Omental fat pad (tissue), 4 donors: ENCODE measurements around the gene CSMD2. TPM values are rescaled to one million over a fixed set of nuclear protein-coding genes. Genes with fewer than 3 reads are reported as not detected.

ENCODE experiments used
- ATAC-seq: fragments of 150-250 bp; one replicate; pipeline ENCODE4 v1.9.1; 2016; ENCODE audit warnings: mild to moderate bottlenecking, moderate library complexity; ENCODE audit not compliant: low FRiP score
- DNase-seq: peaks from one replicate; pipeline ENCODE4 v3.0.0-alpha.2; 2019; ENCODE audit warnings: low spot score
- total RNA-seq, 4 donors: library from RNA; depleted of rRNA; stranded (reverse); fragments of >200 nt; gene quantifications; one replicate each; pipeline ENCODE4 v1.1.0, GENCODE V29; 2016
- TF ChIP-seq, protein P1 (sequence below), 3 donors: fragments of 450-650 bp; IDR thresholded peaks; one replicate each; pipeline ENCODE4 v1.5.1; 2016 to 2017; ENCODE audit warnings: antibody characterized with exemption in 3 of 3, mild to moderate bottlenecking in 3 of 3, moderate library complexity in 2 of 3

CSMD2 gene
- total RNA-seq, 4 donors from 2014 or later, result 0.19 to 3.8 (median 0.60) TPM; not detected in 1

DNA sequence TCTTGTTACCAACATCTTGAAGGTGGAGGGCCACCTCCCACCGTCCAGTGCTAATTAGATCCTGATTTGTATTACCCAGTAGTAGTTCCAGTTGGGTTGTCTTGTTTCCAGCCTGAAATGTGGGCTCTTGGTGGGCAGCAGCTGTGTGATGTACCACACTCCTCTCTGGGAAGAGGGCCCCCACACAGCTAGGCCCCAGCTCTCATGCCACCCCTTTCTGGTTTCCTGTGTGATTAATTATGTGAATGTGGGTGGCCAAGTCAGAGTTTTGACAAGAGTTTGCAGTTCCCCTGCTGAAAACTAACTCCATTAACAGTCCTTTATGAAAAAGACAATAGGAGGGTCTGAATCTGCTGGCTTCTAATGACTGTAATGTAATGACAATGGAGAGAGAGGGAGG, 297.3 kb downstream of the CSMD2 start:
- TF ChIP-seq, protein P1, sequence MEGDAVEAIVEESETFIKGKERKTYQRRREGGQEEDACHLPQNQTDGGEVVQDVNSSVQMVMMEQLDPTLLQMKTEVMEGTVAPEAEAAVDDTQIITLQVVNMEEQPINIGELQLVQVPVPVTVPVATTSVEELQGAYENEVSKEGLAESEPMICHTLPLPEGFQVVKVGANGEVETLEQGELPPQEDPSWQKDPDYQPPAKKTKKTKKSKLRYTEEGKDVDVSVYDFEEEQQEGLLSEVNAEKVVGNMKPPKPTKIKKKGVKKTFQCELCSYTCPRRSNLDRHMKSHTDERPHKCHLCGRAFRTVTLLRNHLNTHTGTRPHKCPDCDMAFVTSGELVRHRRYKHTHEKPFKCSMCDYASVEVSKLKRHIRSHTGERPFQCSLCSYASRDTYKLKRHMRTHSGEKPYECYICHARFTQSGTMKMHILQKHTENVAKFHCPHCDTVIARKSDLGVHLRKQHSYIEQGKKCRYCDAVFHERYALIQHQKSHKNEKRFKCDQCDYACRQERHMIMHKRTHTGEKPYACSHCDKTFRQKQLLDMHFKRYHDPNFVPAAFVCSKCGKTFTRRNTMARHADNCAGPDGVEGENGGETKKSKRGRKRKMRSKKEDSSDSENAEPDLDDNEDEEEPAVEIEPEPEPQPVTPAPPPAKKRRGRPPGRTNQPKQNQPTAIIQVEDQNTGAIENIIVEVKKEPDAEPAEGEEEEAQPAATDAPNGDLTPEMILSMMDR (IDR thresholded peaks at IDR 0.05), result no peak
- no peak for DNase-seq
- no peak for ATAC-seq

DNA sequence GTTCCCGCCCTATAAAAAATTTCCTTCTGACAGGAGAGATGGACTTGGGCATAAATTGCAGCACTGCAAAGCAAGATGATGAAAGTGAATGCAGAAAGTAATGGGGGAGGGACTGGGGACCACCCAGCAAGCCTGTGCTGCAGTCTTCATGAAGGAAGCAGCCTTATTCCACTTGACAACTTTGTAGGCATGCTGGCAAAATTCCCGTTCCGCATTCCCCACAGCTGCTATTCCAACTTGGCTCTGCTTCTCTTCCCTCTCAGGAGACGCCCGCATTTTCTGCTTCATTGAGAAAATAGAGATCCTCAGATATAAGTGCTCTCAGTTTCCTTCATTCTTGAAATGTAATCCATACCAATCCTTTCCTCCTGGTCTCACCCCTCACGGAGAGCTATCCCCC, 298.7 kb downstream of the CSMD2 start:
- no peak for DNase-seq
- TF ChIP-seq, protein P1 (IDR thresholded peaks at IDR 0.05), result no peak
- no peak for ATAC-seq

DNA sequence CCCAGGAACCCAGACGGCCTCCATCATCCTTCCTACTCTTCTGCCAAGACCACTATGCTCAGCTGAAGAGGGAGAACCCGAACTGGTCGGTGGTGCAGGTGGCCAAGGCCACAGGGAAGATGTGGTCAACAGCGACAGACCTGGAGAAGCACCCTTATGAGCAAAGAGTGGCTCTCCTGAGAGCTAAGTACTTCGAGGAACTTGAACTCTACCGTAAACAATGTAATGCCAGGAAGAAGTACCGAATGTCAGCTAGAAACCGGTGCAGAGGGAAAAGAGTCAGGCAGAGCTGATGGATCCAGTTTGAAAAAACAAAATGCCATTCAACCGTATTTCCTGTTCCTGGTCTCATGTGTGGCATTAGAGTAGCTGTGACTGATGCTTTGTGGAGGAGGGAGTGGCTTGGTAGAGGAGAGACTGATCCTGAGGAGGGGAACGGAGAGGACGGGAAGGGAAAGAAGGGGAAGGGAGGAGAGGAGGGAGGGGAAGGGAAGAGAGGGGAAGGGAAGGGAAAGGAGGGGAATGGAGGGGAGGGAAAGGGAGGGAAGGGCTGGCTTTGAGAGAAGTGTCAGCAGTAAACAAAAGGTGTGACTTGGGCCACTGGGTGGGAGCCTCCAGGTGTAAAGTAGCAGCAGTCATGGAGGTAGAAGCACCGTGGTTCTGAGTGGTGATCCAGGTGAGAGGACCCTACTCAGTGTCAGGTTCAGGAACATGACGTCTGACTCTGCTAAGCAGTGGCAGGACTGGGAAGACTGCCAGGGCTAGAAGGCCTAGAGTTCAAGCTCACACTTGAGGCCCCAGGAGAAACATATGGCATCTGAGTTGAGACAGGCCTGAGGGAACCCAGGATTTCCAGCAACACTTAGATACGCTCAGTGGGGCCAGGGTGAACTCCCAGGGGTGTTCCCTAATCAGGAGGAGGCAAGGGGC, 300.3 kb downstream of the CSMD2 start:
- TF ChIP-seq, protein P1 (IDR thresholded peaks at IDR 0.05), result no peak
- ATAC-seq (no peak), DNase-seq (no peak)

DNA sequence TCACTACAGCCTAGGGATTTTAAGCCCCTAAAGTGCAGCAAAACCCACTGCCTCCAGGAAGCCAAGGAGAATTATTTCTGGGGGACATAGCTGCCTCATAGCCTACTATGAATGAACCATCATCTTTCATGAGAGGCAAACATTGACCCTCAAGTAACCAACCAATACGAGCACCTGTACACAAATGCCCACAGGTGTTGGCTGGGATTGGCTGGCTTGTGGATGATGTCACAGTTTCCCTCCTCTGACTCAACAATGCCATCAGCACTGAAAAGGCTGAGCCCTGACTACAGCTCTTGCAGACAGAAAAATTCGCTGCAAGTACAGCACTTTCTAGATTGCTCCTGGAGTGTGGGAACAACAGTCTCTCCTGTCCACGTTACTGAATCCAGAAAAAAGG, 301.3 kb downstream of the CSMD2 start, which contains the start of gene HMGB4:
Gene HMGB4, plus strand, starts transcription at position 301 of the 400 bp plus-strand sequence. CDS start 113 bp downstream, outside the sequence.
- ATAC-seq, result no peak
- TF ChIP-seq, protein P1 (IDR thresholded peaks at IDR 0.05), result no peak
- no peak for DNase-seq

DNA sequence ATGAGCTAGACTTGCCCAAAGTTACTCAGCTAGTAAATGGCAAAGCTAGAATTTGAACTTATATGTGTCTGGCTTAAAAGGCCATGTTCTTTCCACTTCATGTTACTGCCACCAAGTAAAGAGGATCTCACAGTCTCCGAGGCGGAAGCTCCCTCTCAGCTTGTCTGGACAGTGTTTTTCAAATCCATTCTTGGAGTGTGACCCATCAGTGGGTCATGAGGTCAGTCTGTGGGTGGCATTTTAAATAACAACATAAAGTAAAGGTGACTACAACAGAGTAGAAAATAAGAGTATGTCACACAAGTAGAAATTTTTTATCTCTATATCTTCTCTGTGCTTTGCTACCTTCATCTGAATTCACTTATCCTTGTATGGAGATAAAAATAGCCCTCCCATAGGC, 304.4 kb downstream of the CSMD2 start:
- ATAC-seq (no peak), DNase-seq (no peak)
- TF ChIP-seq, protein P1 (IDR thresholded peaks at IDR 0.05), result no peak

DNA sequence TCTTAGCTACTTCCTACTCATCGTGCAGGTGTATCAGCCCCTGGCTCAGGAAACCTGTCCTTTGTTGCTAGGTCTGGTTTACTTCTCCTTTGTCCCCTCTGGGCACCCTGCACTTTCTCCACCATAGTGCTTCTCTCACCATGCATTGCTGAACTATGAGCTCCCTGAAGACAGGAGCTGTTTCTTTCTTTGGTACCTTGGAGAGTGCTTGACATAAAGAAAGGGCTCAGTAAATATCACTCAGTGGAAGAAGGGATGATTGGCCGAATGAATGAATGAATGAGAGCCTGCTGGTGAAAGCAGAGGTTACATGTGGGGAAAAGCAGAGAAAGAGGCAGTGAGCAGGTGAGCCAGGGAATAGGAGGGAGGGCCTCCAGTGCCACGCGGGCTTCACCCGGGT, 310.9 kb downstream of the CSMD2 start:
- TF ChIP-seq, protein P1 (IDR thresholded peaks at IDR 0.05), result no peak
- ATAC-seq, result no peak
- DNase-seq, result no peak

DNA sequence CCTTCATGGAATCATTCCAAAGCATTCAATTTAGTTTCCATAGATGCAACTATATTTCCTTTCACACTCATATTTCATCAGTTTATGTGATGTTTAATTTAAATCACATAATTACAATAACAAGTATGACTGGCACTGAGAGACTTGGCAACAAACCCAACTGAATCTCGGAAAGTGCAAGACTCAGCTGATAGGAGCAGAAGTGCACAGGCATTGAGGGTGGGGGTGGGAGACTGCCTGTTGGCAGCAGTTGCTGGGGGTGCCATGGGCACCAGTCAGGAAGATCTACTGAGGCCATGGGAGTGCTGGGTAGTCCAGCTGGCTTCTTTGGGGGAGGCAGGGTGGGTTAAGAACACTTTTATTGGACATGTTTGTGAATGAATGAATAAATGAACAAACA, 311.6 kb downstream of the CSMD2 start:
- no peak for ATAC-seq
- no peak for DNase-seq
- TF ChIP-seq, protein P1 (IDR thresholded peaks at IDR 0.05), result no peak
